HUES64 (cell line): ENCODE results near the gene PEAK1.
"Not testable (repeated sequence)": the region's sequence is repeated elsewhere in the genome, so short reads cannot be mapped to it uniquely, and the experiment has no call there.

ENCODE experiments used
- H3K27ac ChIP-seq: 2 replicates; pipeline ENCODE4 v1.7.0; 2013; ENCODE audit warnings: low read depth, low read length, inconsistent platforms
- H3K27me3 ChIP-seq: 2 replicates; pipeline ENCODE4 v1.6.1; 2013; ENCODE audit warnings: mild to moderate bottlenecking, low read length; ENCODE audit not compliant: insufficient read depth
- H3K36me3 ChIP-seq: 2 replicates; pipeline ENCODE4 v1.6.1; 2013; ENCODE audit warnings: mild to moderate bottlenecking, low read length; ENCODE audit not compliant: insufficient read depth
- H3K4me1 ChIP-seq: 2 replicates; pipeline ENCODE4 v1.6.1; 2013; ENCODE audit warnings: mild to moderate bottlenecking, low read length, moderate library complexity; ENCODE audit not compliant: insufficient read depth
- H3K4me3 ChIP-seq: 2 replicates; pipeline ENCODE4 v1.5.1; 2013; ENCODE audit warnings: mild to moderate bottlenecking, low read length, moderate library complexity
- H3K9ac ChIP-seq: 2 replicates; pipeline ENCODE4 v1.6.1; 2013; ENCODE audit warnings: mild to moderate bottlenecking, low read depth, low read length
- H3K9me3 ChIP-seq: 2 replicates; pipeline ENCODE4 v1.6.1; 2013; ENCODE audit warnings: low read depth, low read length; ENCODE audit not compliant: insufficient read depth
- WGBS: fragments of 150-250, 120-280 bp; methylation state at CpG from one replicate; pipeline ENCODE4 v1.1.7; 2013; ENCODE audit warnings: missing lambda C conversion rate; 5-methylcytosine and 5-hydroxymethylcytosine counted together

The PEAK1 gene

GRCh38 chr15:77412972-77413698, 6.8 kb downstream of the PEAK1 start:
- WGBS = 98% methylated on average over 2 of the region's 2 CpGs
- H3K4me3 ChIP-seq = no peak overlapping the region

DNA sequence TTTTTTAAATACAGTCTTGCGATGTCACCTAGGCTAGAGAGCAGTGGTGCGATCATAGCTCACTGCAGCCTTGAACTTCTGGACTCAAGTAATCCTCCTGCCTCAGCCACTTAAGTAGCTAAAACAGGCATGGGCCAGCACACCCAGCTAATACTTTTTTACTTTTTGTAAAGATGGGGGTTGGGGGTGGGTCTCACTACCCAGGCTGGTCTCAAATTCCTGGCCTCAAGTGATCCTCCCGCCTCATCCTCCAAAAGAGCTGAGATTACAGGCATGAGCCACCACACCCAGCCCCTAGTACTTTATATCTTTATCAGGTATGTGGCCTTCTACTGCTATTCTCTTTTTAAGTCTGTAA, 8.3 kb downstream of the PEAK1 start:
- Histone ChIP-seq H3K27ac (no peak overlapping the region), H3K9me3 (no peaks in the 10 kb centered on the region), H3K4me1 (peaks cover 18% of the 10 kb centered on the region), H3K4me3 (no peak overlapping the region), H3K9ac (no peak overlapping the region), H3K27me3 (no peaks in the 10 kb centered on the region; the same call in 1 of the 2 replicates), H3K36me3 (no peaks in the 10 kb centered on the region)
- WGBS = 97% methylated on average over 3 of the region's 3 CpGs

More at GRCh38 chr15:77412972-77413698, 6.8 kb downstream of the PEAK1 start:
- no peaks in the 10 kb centered on the region for H3K9me3 ChIP-seq
- no peak overlapping the region for H3K27ac ChIP-seq
- H3K27me3 ChIP-seq = no peaks in the 10 kb centered on the region; the same call in 1 of the 2 replicates
- no peaks in the 10 kb centered on the region for H3K36me3 ChIP-seq
- H3K4me1 ChIP-seq = peaks cover 32% of the 10 kb centered on the region
- no peak overlapping the region for H3K9ac ChIP-seq

DNA sequence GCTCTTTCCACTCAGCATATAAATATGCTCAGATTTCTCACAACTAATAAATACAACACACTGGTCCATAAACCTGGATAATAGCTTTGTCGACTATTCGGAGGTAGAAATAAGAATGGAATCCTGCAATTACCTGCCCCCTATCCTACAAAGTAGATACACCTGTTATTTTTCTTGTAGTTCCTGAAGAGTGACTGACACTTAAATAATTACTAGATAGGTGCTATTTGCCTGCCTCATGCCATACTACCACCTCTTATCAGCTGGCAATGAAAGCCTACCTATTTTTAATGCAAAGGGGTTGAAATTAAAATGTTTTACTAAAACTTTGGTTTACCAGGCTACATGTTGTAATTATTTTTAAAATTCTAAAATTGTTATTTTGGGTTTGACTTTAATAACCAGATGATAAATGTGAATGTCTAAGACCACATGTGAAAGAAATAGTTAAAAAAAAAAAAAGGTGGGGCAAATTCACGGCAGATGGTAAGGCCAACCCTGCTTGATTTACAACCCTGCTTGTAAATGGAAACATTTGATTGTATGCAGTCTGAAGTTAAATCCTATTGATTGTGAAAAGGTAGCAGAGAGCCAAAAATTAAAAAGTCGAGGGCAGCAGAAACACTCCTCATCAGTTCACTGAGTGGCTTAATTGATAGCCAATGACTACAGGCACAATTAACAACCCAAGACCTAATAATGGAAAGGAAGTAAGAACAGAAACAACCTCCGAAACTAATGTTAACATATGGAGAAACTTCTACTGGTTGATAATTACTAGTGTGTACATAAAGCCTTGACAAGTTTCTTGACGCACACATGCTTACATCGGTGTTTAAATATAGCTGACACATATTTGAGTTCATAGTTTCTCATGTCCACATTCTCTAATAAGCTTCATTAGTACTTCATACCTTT, 8.9 kb downstream of the PEAK1 start:
- 90% methylated on average over 6 of the region's 7 CpGs for WGBS
- Histone ChIP-seq H3K9me3 (no peaks in the 10 kb centered on the region), H3K27me3 (no peaks in the 10 kb centered on the region; the same call in 1 of the 2 replicates), H3K4me3 (no peak overlapping the region), H3K27ac (no peak overlapping the region), H3K9ac (no peak overlapping the region), H3K36me3 (no peaks in the 10 kb centered on the region), H3K4me1 (peaks cover 16% of the 10 kb centered on the region)

DNA sequence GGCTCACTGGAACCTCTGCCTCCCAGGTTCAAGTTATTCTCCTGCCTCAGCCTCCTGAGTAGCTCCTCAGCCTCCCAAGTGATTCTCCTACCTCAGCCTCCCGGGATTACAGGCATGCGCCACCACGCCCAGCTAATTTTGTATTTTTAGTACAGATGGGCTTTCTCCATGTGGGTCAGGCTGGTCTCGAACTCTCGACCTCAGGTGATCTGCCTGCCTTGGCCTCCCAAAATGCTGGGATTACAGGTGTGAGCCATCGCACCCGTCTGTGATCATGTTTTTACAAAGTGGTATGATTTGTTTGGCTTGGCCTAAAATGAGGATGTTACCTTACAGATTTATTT, 9.8 kb downstream of the PEAK1 start:
- H3K9ac ChIP-seq, H3K4me3 ChIP-seq, H3K27ac ChIP-seq, H3K27me3 ChIP-seq, H3K36me3 ChIP-seq, H3K9me3 ChIP-seq: not testable (repeated sequence)
- peaks cover 18% of the 10 kb centered on the region for H3K4me1 ChIP-seq
- 96% methylated on average over 7 of the region's 7 CpGs for WGBS

DNA sequence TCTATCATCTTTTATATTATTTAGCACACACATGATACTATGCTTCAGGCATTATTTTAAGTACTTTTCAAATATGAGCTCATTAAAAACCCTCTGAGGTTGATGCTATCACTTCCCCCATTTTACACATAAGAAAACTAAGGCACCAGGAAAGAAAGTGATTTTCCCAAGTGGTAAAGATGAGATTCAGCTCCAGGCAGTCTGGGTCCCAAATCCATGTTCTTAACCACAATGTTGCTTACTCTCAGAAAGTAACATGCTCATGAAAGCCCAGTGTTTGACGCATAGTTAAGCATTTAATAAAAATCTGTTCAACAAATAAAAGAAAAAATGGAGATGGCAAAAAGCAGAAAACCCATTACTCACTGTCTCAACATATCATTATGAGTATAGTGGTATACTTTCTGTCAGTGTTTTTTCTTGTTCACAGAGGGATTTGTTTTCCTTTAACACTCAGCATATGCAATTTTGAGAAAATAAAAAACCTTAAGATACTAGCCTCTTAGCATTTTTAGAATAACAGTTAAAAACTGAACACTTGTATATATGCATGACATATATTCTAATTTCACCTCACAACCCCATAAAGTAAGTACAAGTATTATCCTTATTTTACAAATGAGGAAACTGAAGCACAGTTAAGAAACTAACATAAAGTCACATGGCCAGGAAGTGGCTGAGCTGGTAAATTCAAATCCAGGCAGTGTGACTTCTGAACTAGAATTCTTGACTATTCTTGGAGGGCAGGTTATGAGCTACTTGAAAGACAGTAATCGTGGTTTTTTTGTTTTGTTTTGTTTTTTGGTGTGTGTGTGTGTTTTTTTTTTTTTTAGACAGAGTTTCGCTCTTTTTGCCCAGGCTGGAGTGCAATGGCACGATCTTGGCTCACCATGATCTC, 10.4 kb downstream of the PEAK1 start:
- Histone ChIP-seq H3K36me3 (no peaks in the 10 kb centered on the region), H3K4me1 (peaks cover 18% of the 10 kb centered on the region), H3K27me3 (no peaks in the 10 kb centered on the region), H3K9me3 (no peaks in the 10 kb centered on the region), H3K27ac (no peak overlapping the region), H3K9ac (no peak overlapping the region), H3K4me3 (no peak overlapping the region)
- WGBS = 88% methylated on average over 4 of the region's 4 CpGs

GRCh38 chr15:77406846-77407245, 13.1 kb downstream of the PEAK1 start:
- Histone ChIP-seq H3K9ac (no peak overlapping the region), H3K9me3 (no peaks in the 10 kb centered on the region), H3K27ac (no peak overlapping the region), H3K4me1 (peaks cover 18% of the 10 kb centered on the region), H3K4me3 (no peak overlapping the region), H3K27me3 (no peaks in the 10 kb centered on the region), H3K36me3 (no peaks in the 10 kb centered on the region)
- WGBS = 95% methylated on average over 4 of the region's 4 CpGs

- H3K9ac ChIP-seq, H3K9me3 ChIP-seq, H3K4me3 ChIP-seq, H3K36me3 ChIP-seq, H3K27ac ChIP-seq, H3K27me3 ChIP-seq: not testable (repeated sequence)
- WGBS = 96% methylated on average over 1 of the region's 1 CpG
- peaks cover 18% of the 10 kb centered on the region for H3K4me1 ChIP-seq
Measured at GRCh38 chr15:77406173-77406759, 13.6 kb downstream of the PEAK1 start.

DNA sequence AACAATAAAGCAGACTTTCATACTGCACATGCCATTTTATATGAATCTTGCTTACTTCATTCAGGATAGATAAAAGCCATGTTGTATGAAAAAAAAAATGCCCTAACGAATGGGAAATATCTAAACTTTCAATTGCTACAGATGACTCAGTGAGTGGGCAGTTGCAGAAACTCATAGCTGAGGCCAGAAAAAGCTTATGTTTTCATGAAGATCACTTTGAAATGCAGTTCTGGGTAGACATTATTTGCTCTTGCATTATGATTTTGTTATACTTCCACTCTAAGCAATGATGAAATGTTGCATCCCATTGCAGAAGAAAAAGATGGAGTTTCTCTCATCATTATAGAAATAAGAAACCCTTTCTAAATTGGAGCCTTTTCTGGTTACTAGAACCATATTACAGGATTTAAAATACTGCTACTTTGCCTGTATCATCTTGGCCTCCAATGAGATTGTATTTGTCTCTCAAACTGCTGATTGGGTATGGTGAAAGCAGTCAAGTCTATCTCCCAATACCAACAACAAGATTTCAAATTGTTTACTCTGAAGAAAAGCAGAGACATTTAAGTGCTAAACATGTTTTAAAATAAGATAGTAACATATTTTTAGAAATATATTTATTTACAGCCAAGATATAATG, 17.0 kb downstream of the PEAK1 start:
- no peaks in the 10 kb centered on the region for H3K27me3 ChIP-seq
- H3K27ac ChIP-seq = no peak overlapping the region
- 83% methylated on average over 1 of the region's 1 CpG for WGBS
- H3K9ac ChIP-seq = no peak overlapping the region
- H3K4me1 ChIP-seq = peaks cover 12% of the 10 kb centered on the region; the same call in 1 of the 2 replicates
- no peak overlapping the region for H3K4me3 ChIP-seq
- peaks cover 26% of the 10 kb centered on the region; the same call in 1 of the 2 replicates for H3K9me3 ChIP-seq
- no peaks in the 10 kb centered on the region for H3K36me3 ChIP-seq

- H3K27ac ChIP-seq = no peak overlapping the region
- peaks cover 34% of the 10 kb centered on the region; the same call in 1 of the 2 replicates for H3K9me3 ChIP-seq
- no CpG with 5 or more reads among the region's 1 CpG for WGBS
- no peak overlapping the region for H3K9ac ChIP-seq
- H3K27me3 ChIP-seq = no peaks in the 10 kb centered on the region
- no peak overlapping the region for H3K4me3 ChIP-seq
- no peaks in the 10 kb centered on the region for H3K36me3 ChIP-seq
- H3K4me1 ChIP-seq = peaks cover under 1% of the 10 kb centered on the region; the same call in 1 of the 2 replicates
Measured at GRCh38 chr15:77400258-77400657, 19.6 kb downstream of the PEAK1 start.

- Histone ChIP-seq H3K27me3 (no peaks in the 10 kb centered on the region), H3K4me1 (no peaks in the 10 kb centered on the region), H3K36me3 (no peaks in the 10 kb centered on the region), H3K4me3 (no peak overlapping the region), H3K9ac (no peak overlapping the region), H3K9me3 (peaks cover 37% of the 10 kb centered on the region; the same call in 1 of the 2 replicates), H3K27ac (no peak overlapping the region)
- no CpG with 5 or more reads among the region's 1 CpG for WGBS
Measured at GRCh38 chr15:77398927-77399326, 21.0 kb downstream of the PEAK1 start.
